ENCODE measurements around the gene DDX10. TPM values are rescaled to one million over a fixed set of nuclear protein-coding genes. Genes with fewer than 3 reads are reported as not detected.

DDX10 gene
- total and polyA plus RNA-seq, 3 experiments from 2014 or later = 17.5 to 51.6 (median 49.8) TPM

DNA sequence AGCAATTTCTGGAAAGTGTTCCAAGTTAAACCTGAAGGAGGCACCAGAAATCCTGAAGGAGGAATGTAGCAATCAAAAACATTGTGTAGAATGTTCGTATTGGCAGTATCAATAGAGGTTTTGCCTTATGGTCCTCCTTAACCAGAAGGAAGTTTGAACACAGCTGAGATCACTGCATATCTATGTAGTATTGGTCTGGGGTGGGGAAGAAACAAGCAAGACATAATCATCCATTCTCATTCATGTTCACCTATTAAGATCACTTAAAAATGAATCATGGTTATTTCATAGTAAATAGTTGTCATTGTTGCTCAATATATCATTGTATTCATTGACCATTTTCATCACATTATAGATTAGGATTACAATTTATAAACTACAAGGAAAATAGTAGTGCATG is 160.5 kb downstream of the DDX10 start:
- peaks cover 0 to 2% (median 0%) of the 10 kb centered on the region in 5 donors for H3K9me3 Mint-ChIP-seq
- H3K4me3 Mint-ChIP-seq = no peak overlapping the region
- H3K36me3 Mint-ChIP-seq = peaks cover 2 to 18% (median 4%) of the 10 kb centered on the region in 3 donors
- peaks cover 10 to 18% (median 13%) of the 10 kb centered on the region in 3 donors for H3K4me1 Mint-ChIP-seq
- no peak overlapping the region for H3K27ac ChIP-seq (ENCODE audit: low read depth, low read length)
- H3K9me3 ChIP-seq (ENCODE audit: low read length) = no peaks in the 10 kb centered on the region
- DNase-seq = no peak
- CTCF ChIA-PET = no interaction called here
- no peaks in the 10 kb centered on the region for H3K4me1 ChIP-seq (ENCODE audit: insufficient read depth, low read length)
- H3K27me3 Mint-ChIP-seq = peaks cover 0 to 1% of the 10 kb centered on the region in 2 donors
- no peaks in the 10 kb centered on the region for H3K27me3 ChIP-seq (ENCODE audit: insufficient read depth, low read length, poor library complexity, severe bottlenecking)
- no peaks in the 10 kb centered on the region for H3K36me3 ChIP-seq (ENCODE audit: insufficient read depth, low read length)
- no peak overlapping the region for H3K4me3 ChIP-seq (ENCODE audit: low read length)
- H3K27ac Mint-ChIP-seq = no peak overlapping the region
- POLR2A ChIA-PET = no interaction called here

GRCh38 chr11:108826136-108826535 is 161.3 kb downstream of the DDX10 start:
- Mint-ChIP-seq H3K36me3 (peaks cover 2 to 18% (median 4%) of the 10 kb centered on the region in 3 donors), H3K27me3 (peaks cover 0 to 1% of the 10 kb centered on the region in 2 donors), H3K27ac (no peak overlapping the region), H3K4me3 (no peak overlapping the region), H3K9me3 (peaks cover 0 to 2% (median 0%) of the 10 kb centered on the region in 5 donors), H3K4me1 (peaks cover 12 to 20% (median 14%) of the 10 kb centered on the region in 3 donors)
- Histone ChIP-seq H3K27me3 (ENCODE audit: insufficient read depth, low read length, poor library complexity, severe bottlenecking) (no peaks in the 10 kb centered on the region), H3K4me3 (ENCODE audit: low read length) (no peak overlapping the region), H3K27ac (ENCODE audit: low read depth, low read length) (no peak overlapping the region), H3K36me3 (ENCODE audit: insufficient read depth, low read length) (no peaks in the 10 kb centered on the region), H3K4me1 (ENCODE audit: insufficient read depth, low read length) (no peaks in the 10 kb centered on the region), H3K9me3 (ENCODE audit: low read length) (no peaks in the 10 kb centered on the region)
- CTCF ChIA-PET = no interaction called here
- no peak for DNase-seq
- POLR2A ChIA-PET = no interaction called here

DNA sequence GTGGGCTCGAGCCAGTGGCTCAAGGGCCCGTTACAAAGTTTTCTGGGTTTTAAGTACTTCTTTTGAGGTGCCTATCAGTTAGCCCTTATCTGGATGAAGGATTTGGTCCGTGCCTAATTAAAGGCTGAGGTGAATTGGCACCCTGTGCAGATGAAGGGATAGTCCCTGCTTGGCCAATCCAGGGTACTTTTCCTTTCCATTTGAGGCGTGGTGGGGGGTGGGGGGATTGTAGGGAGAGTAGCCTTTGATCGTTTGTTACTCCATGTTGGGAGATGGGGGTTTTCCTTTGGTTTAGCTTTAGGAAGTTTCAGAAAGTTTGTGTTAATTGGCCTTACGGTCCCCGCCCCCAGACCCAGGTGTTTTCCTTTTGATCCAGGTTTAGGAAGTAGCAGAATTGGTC is 170.8 kb downstream of the DDX10 start:
- no peak for DNase-seq
- H3K9me3 Mint-ChIP-seq = no peaks in the 10 kb centered on the region
- H3K36me3 ChIP-seq (ENCODE audit: insufficient read depth, low read length) = peaks cover 10% of the 10 kb centered on the region
- H3K4me3 Mint-ChIP-seq = no peak overlapping the region
- H3K4me3 ChIP-seq (ENCODE audit: low read length) = no peak overlapping the region
- no peaks in the 10 kb centered on the region for H3K4me1 ChIP-seq (ENCODE audit: insufficient read depth, low read length)
- H3K36me3 Mint-ChIP-seq = peaks cover 5 to 25% (median 8%) of the 10 kb centered on the region in 3 donors
- no peaks in the 10 kb centered on the region for H3K27me3 ChIP-seq (ENCODE audit: insufficient read depth, low read length, poor library complexity, severe bottlenecking)
- POLR2A ChIA-PET = no interaction called here
- H3K27ac ChIP-seq (ENCODE audit: low read depth, low read length) = no peak overlapping the region
- peaks cover 12 to 20% (median 13%) of the 10 kb centered on the region in 3 donors for H3K4me1 Mint-ChIP-seq
- no peaks in the 10 kb centered on the region for H3K9me3 ChIP-seq (ENCODE audit: low read length)
- no peaks in the 10 kb centered on the region for H3K27me3 Mint-ChIP-seq
- H3K27ac Mint-ChIP-seq = peak overlapping the region in 1 of 8 donors; percentile 18
- CTCF ChIA-PET = no interaction called here

DNA sequence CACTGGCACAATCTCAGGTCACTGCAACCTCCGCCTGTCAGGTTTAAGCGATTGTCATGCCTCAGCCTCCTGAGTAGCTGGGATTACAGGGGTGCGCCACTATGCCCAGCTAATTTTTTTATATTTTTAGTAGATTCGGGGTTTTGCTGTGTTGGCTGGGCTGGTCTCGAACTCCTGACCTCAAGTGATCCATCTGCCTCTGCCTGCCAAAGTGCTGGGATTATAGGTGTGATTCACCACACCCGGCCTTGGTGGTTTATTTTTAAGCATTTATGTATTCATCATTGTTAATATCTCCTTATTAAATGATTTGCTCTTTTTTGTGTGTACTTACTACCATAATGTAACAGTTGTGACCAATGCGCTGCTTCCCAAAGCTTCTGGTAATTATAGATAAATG is 171.7 kb downstream of the DDX10 start:
- no peak overlapping the region for H3K4me3 ChIP-seq (ENCODE audit: low read length)
- H3K4me3 Mint-ChIP-seq = no peak overlapping the region
- H3K27me3 ChIP-seq (ENCODE audit: insufficient read depth, low read length, poor library complexity, severe bottlenecking) = no peaks in the 10 kb centered on the region
- no peak for DNase-seq
- H3K9me3 ChIP-seq (ENCODE audit: low read length) = no peaks in the 10 kb centered on the region
- H3K36me3 Mint-ChIP-seq = peaks cover 5 to 35% (median 17%) of the 10 kb centered on the region in 3 donors
- ChIA-PET POLR2A (no interaction called here), CTCF (no interaction called here)
- H3K27me3 Mint-ChIP-seq = no peaks in the 10 kb centered on the region
- peaks cover 10% of the 10 kb centered on the region for H3K36me3 ChIP-seq (ENCODE audit: insufficient read depth, low read length)
- no peaks in the 10 kb centered on the region for H3K4me1 ChIP-seq (ENCODE audit: insufficient read depth, low read length)
- H3K27ac ChIP-seq (ENCODE audit: low read depth, low read length) = no peak overlapping the region
- no peak overlapping the region for H3K27ac Mint-ChIP-seq
- H3K9me3 Mint-ChIP-seq = no peaks in the 10 kb centered on the region
- peaks cover 19 to 26% (median 22%) of the 10 kb centered on the region in 3 donors for H3K4me1 Mint-ChIP-seq

DNA sequence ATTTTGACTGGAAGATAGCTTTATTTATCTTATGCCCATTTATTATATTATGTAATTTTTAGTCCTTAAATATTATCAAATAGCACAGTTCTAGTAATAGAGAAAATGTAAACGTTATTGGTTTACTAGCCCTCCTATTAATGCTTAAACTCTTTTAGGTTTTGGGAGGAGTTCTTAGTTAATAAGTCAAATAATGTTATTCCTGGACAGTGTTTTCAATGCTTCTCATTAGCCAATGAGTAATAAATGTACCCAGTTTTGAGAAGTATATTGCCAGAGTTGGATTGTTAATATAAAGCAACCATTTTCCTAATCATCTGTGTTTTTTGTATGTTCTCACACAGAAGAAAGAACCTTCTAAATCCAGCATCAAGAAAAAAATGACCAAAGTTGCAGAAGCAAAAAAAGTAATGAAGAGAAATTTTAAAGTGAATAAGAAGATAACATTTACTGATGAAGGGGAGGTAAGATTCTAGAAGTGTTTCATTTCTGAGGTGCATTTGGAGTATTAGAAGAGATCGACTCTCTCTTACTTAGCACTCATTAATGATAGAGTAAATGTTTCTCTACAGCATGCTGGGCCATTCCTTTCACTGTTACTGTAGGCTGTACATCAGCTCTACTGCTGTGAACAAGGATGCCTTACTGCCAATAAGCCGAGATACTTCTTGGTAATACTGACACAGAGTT is 173.4 kb downstream of the DDX10 start:
- H3K27ac ChIP-seq (ENCODE audit: low read depth, low read length) = no peak overlapping the region
- POLR2A ChIA-PET = interaction anchor here (0.6 kb wide), 1 partner anchor 15 kb away, joined by 7 read pairs; no protein-coding TSS in a partner anchor
- DNase-seq = no peak
- CTCF ChIA-PET = interaction anchor here (0.6 kb wide), 1 partner anchor 120 kb away, joined by 4 read pairs; no protein-coding TSS in a partner anchor
- H3K27ac Mint-ChIP-seq = no peak overlapping the region
- H3K9me3 ChIP-seq (ENCODE audit: low read length) = no peaks in the 10 kb centered on the region
- H3K4me1 Mint-ChIP-seq = peaks cover 19 to 26% (median 22%) of the 10 kb centered on the region in 3 donors
- no peak overlapping the region for H3K4me3 ChIP-seq (ENCODE audit: low read length)
- no peaks in the 10 kb centered on the region for H3K4me1 ChIP-seq (ENCODE audit: insufficient read depth, low read length)
- no peaks in the 10 kb centered on the region for H3K27me3 Mint-ChIP-seq
- no peaks in the 10 kb centered on the region for H3K9me3 Mint-ChIP-seq
- peaks cover 5 to 40% (median 17%) of the 10 kb centered on the region in 3 donors for H3K36me3 Mint-ChIP-seq
- H3K36me3 ChIP-seq (ENCODE audit: insufficient read depth, low read length) = peaks cover 10% of the 10 kb centered on the region
- no peak overlapping the region for H3K4me3 Mint-ChIP-seq
- H3K27me3 ChIP-seq (ENCODE audit: insufficient read depth, low read length, poor library complexity, severe bottlenecking) = no peaks in the 10 kb centered on the region

GRCh38 chr11:108838792-108839105 is 173.9 kb downstream of the DDX10 start:
- ChIA-PET CTCF (no interaction called here), POLR2A (no interaction called here)
- H3K27me3 ChIP-seq (ENCODE audit: insufficient read depth, low read length, poor library complexity, severe bottlenecking) = no peaks in the 10 kb centered on the region
- peaks cover 10% of the 10 kb centered on the region for H3K36me3 ChIP-seq (ENCODE audit: insufficient read depth, low read length)
- no peak overlapping the region for H3K4me3 ChIP-seq (ENCODE audit: low read length)
- Mint-ChIP-seq H3K27me3 (no peaks in the 10 kb centered on the region), H3K36me3 (peaks cover 5 to 42% (median 18%) of the 10 kb centered on the region in 3 donors), H3K4me3 (no peak overlapping the region), H3K4me1 (peaks cover 19 to 24% (median 22%) of the 10 kb centered on the region in 3 donors), H3K27ac (no peak overlapping the region), H3K9me3 (no peaks in the 10 kb centered on the region)
- DNase-seq = no peak
- H3K27ac ChIP-seq (ENCODE audit: low read depth, low read length) = no peak overlapping the region
- H3K9me3 ChIP-seq (ENCODE audit: low read length) = no peaks in the 10 kb centered on the region
- H3K4me1 ChIP-seq (ENCODE audit: insufficient read depth, low read length) = no peaks in the 10 kb centered on the region

DNA sequence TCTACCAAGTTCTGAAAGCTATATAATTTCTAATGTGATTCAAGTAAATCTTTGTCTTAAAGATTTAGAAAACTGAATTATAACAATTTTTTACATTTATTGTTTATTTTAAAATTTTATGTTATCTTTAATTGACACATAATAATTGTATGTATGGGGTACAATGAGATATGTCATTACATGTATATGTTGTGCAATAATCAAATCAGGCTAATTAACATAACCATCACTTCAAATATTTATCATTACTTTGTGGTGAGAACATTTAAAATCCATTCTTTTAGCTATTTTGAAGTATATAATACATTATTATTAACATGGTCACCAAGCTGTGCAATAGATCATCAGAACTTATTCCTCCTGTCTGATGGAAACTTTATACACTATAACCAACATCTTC is 181.1 kb downstream of the DDX10 start:
- POLR2A ChIA-PET = no interaction called here
- Histone ChIP-seq H3K27ac (ENCODE audit: low read depth, low read length) (no peak overlapping the region), H3K4me1 (ENCODE audit: insufficient read depth, low read length) (no peaks in the 10 kb centered on the region), H3K4me3 (ENCODE audit: low read length) (no peak overlapping the region), H3K36me3 (ENCODE audit: insufficient read depth, low read length) (no peaks in the 10 kb centered on the region), H3K27me3 (ENCODE audit: insufficient read depth, low read length, poor library complexity, severe bottlenecking) (no peaks in the 10 kb centered on the region), H3K9me3 (ENCODE audit: low read length) (no peaks in the 10 kb centered on the region)
- Mint-ChIP-seq H3K9me3 (no peaks in the 10 kb centered on the region), H3K27ac (no peak overlapping the region), H3K27me3 (no peaks in the 10 kb centered on the region), H3K4me3 (no peak overlapping the region), H3K4me1 (peaks cover 2 to 5% (median 3%) of the 10 kb centered on the region in 3 donors), H3K36me3 (peaks cover 0 to 30% (median 17%) of the 10 kb centered on the region in 3 donors)
- CTCF ChIA-PET = no interaction called here
- DNase-seq = no peak

DNA sequence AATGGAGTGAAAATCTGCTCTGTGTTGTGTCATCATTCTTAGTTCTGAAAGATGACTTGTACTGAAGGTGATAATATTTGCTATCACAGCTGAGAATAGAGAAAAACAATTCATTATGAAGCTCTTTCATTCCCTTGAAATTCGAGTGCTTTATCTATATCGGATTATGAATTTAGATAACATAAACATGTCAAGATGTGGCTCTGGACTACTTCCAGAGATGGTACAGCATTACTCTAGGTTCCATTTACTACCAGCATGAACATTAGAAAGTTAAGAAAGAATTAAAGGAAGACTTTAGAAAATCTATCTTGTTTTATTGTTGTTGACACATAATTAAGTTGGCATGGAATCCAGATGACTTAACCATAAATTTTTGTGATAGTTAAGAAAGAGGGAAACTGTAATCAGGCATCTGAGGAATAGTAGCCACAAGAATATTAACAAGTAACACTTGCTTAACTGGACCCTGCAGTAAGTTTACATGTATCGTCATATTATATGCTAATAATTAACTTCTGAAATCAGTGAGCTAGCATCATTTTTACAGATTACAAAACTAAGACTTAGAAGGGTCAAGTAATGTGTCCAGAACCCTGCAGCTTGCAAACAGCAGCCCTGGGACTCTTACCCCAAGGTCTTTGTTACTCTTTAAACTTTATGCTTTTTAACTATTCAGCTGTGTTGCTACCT is 182.6 kb downstream of the DDX10 start:
- Mint-ChIP-seq H3K4me1 (peaks cover 0 to 8% (median 3%) of the 10 kb centered on the region in 3 donors), H3K9me3 (no peaks in the 10 kb centered on the region), H3K36me3 (peaks cover 0 to 26% (median 11%) of the 10 kb centered on the region in 3 donors), H3K27me3 (no peaks in the 10 kb centered on the region), H3K4me3 (no peak overlapping the region), H3K27ac (peak overlapping the region in 1 of 8 donors; percentile 26)
- H3K36me3 ChIP-seq (ENCODE audit: insufficient read depth, low read length) = no peaks in the 10 kb centered on the region
- CTCF ChIA-PET = interaction anchor here (1.0 kb wide), 1 partner anchor 10 kb away, joined by 4 read pairs; no protein-coding TSS in a partner anchor
- H3K27me3 ChIP-seq (ENCODE audit: insufficient read depth, low read length, poor library complexity, severe bottlenecking) = no peaks in the 10 kb centered on the region
- no peak for DNase-seq
- POLR2A ChIA-PET = no interaction called here
- no peak overlapping the region for H3K27ac ChIP-seq (ENCODE audit: low read depth, low read length)
- no peaks in the 10 kb centered on the region for H3K9me3 ChIP-seq (ENCODE audit: low read length)
- H3K4me3 ChIP-seq (ENCODE audit: low read length) = no peak overlapping the region
- H3K4me1 ChIP-seq (ENCODE audit: insufficient read depth, low read length) = no peaks in the 10 kb centered on the region
